Astrocyte of the cerebellum (primary cell): ENCODE data around the gene SPSB4.
"Not testable (repeated sequence)": the region's sequence is repeated elsewhere in the genome, so short reads cannot be mapped to it uniquely, and the experiment has no call there.

ENCODE experiments used
- DNase-seq: peaks from one replicate; pipeline ENCODE4 v3.0.0-alpha.2; 2011; ENCODE audit warnings: low read depth
- H3K4me3 ChIP-seq: 2 replicates; pipeline ENCODE4 v1.5.1; 2011; ENCODE audit warnings: mild to moderate bottlenecking, low read depth, low read length, moderate library complexity
- CTCF ChIP-seq: IDR thresholded peaks from 2 replicates; pipeline ENCODE4 v1.5.1; 2012; ENCODE audit warnings: low read length, low read depth, moderate library complexity, mild to moderate bottlenecking; ENCODE audit errors: missing control alignments
- in situ Hi-C: cut with HindIII; loops from 2 replicates; pipeline ENCODE4 v1.10.0; 2017; ENCODE audit warnings: low sequenced_read_pairs

SPSB4 gene

GRCh38 chr3:141015481-141015880, 35.7 kb upstream of the SPSB4 start:
- H3K4me3 ChIP-seq: no peak overlapping the region
- no peak for TF ChIP-seq CTCF
- no peak for DNase-seq
- in situ Hi-C loops: loop anchor here (5.0 kb wide), 1 partner anchor 87 kb away; no protein-coding TSS in a partner anchor

DNA sequence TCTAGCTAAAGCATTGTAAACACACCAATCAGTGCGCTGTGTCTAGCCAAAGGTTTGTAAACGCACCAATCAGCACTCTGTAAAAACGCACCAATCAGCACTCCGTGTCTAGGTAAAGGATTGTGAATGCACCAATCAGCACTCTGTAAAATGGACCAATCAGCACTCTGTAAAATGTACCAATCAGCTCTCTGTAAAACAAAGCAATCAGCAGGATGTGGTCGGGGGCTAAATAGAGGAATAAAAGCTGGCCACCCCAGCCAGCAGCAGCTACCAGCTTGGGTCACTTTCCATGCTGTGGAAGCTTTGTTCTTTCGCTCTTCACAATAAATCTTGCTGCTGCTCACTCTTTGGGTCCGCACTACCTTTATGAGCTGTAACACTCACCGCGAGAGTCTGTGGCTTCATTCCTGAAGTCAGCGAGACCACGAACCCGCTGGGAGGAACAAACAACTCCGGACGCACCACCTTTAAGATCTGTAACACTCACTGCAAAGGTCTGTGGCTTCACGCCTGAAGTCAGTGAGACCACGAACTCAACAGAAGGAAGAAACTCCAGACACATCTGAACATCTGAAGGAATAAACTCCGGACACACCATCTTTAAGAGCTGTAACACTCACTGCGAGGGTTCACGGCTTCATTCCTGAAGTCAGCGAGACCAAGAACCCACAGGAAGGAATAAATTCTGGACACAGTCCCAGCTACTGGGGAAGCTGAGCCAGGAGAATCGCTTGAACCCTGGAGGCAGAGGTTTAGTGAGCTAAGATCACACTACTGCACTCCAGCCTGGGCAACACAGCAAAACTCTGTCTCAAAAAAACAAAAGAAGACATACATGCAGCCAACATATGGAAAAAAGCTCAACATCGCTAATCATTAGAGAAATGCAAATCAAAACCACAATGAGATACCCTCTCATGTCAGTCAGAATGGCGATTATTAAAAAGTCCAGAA, 33.5 kb upstream of the SPSB4 start:
- in situ Hi-C loops: loop anchor here (5.0 kb wide), 1 partner anchor 85 kb away; no protein-coding TSS in a partner anchor
- not testable (repeated sequence) for DNase-seq, H3K4me3 ChIP-seq

DNA sequence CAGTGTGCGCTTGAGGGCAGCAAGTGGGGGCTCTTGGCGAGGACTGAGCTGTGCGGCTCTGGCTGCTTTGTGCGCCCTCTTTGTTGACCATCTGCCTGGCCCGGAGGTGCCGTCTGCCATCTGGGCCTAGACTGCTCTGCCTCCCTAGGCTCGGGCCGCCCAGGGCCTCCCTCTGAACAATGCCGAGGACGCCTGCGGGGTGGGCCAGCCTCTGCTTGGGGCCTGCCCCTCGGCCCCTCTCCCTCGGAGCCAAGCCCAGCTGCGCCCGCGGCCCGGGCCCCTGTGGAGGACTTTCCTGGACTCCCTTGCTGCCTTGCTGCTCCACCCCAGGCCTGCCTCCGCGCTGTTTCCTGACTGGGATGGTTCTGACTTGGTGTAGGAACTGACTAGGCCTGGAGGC, 31.9 kb upstream of the SPSB4 start:
- H3K4me3 ChIP-seq: no peak overlapping the region
- no peak for DNase-seq
- in situ Hi-C loops: loop anchor here (5.0 kb wide), 1 partner anchor 83 kb away; no protein-coding TSS in a partner anchor
- no peak for TF ChIP-seq CTCF

DNA sequence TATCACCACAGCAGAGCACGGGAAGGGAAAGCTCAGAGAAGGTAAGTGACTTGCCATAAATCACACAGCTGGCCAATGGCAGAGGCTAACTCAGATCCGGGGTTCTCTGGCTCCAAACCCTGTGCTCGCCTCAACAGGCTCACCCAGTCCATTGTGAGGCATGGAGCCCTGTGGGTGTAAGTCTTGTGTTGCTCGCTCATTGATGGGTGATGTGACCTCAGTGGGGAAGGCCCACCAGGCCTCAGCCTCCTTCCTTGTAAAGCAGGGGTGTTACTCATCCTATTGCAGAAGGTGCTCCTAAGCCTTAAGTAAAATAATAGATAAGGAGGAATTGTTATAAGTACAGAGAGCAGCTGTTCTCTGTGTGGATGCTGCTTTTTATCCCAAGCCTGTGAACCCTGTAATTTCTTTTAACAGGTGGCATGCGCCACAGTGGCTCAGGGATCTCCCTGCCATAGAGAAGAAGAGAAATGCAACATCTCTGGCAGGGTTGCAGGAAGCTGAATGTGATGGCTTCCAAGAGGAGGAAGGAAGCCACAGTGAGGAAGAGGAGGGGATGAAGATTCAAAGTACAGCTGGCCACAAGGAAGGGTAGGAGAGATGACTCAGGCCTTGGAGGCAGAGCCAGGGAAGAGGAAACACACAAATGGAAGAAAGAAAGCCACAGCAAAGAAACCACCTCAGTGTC, 30.9 kb upstream of the SPSB4 start:
- peak; percentile 3 for DNase-seq
- in situ Hi-C loops: no loop called here
- H3K4me3 ChIP-seq: no peak overlapping the region
- TF ChIP-seq CTCF: no peak

DNA sequence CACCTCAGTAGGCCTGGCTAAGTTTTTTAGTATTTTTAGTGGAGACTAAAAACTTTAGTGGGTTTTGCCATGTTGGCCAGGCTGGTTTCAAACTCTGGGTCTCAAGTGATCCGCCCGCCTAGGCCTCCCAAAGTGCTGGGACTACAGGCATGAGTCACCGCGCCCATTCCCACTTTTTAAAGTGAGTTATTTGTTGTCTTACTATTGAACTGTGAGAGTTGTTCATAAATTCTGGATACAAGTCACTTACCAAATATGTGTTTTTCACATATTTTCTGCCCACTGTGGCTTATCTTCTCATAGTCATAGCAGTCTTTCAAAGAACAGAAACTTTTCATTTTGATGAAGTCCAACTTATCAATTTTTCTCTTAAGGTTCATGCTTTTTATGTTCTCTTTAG, 29.9 kb upstream of the SPSB4 start:
- no peak overlapping the region for H3K4me3 ChIP-seq
- in situ Hi-C loops: no loop called here
- no peak for DNase-seq
- no peak for TF ChIP-seq CTCF

GRCh38 chr3:141030296-141030695, 20.9 kb upstream of the SPSB4 start:
- TF ChIP-seq CTCF: no peak
- no peak for DNase-seq
- no peak overlapping the region for H3K4me3 ChIP-seq
- in situ Hi-C loops: no loop called here

DNA sequence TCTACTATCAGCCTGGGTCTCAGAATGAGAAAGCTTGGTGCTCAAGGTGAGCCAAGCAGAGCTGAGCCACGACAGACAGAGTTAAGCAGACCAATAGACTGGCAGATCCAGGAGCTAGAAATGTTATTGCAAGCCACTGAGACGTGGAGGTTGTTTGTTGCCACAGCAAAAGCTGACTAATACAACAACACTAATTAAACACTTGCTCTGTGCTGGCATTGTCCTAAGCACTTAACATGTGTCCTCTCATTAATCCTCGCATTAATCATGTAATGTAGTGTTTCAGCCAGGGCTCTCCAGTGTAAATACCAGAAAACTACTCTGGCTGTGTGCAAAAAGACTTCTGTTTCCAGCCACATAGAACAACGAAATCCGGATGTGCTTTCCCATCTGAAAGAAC, 11.6 kb upstream of the SPSB4 start:
- in situ Hi-C loops: no loop called here
- no peak overlapping the region for H3K4me3 ChIP-seq
- no peak for TF ChIP-seq CTCF
- DNase-seq: no peak
